HG03354 (cell line): Measurements from ENCODE around the gene UBXN10.
"Not testable (repeated sequence)": the region's sequence is repeated elsewhere in the genome, so short reads cannot be mapped to it uniquely, and the experiment has no call there.

Experiments used
- ATAC-seq: cut with Tn5 transposase; IDR thresholded peaks from one replicate; pipeline ENCODE4 v1.9.1; 2021; ENCODE audit warnings: mild to moderate bottlenecking; ENCODE audit not compliant: unreplicated experiment, poor library complexity, severe bottlenecking

UBXN10 gene

DNA sequence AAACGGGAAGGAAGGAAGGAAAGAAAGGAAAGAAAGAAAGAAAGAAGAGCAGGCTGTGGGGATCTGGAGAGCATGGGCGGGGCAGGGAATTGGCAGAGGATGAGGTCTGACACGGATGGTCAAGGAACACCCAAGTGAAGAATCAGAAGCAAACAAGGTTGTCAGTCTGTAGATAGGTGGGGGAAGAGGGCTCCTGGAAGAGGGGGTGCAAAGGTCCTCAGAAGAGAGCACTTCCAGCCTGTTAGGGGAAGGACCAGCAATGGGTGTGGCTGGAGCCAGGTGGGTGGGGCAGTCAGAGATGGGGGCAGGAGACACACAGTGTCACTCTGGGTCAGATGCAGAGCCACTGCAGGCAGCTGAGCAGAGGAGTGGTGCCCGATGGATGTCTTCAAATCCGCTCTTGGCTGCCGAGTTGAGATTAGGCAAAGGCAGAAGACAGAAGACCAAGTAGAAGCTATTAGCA is 11.5 kb downstream of the UBXN10 start:
- ATAC-seq = no peak

- no peak for ATAC-seq
These were observed 12.4 kb downstream of the UBXN10 start for GRCh38 chr1:20198296-20198695.

- no peak for ATAC-seq
These were observed 13.0 kb downstream of the UBXN10 start for GRCh38 chr1:20198918-20199317.

- no peak for ATAC-seq
These were observed 13.5 kb downstream of the UBXN10 start for GRCh38 chr1:20199403-20199802.

GRCh38 chr1:20199840-20200239 is 13.9 kb downstream of the UBXN10 start:
- ATAC-seq = no peak

GRCh38 chr1:20200966-20201365 is 15.1 kb downstream of the UBXN10 start:
- ATAC-seq = no peak

- ATAC-seq = no peak
These were observed 16.3 kb downstream of the UBXN10 start for GRCh38 chr1:20202166-20202565.

- no peak for ATAC-seq
These were observed 21.6 kb downstream of the UBXN10 start for GRCh38 chr1:20207546-20207945.

DNA sequence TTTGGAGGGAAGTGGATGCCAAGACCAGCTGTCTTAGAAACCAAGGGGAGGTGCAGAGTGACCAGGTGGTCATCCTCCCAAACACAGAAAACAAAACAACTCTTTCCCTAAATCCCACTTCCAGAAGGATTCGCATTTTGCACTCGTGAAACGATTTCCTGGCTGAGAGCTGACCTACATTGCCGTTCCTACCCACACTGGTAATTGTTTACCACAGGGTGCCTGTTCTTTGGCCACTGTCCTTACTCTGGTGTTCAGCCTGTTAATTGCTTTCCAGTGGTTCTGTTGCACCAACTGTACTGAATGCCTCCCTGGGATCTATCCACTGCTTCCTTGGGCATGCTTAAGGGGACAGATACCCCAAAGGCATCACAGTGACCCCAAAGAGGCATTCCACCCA is 23.6 kb downstream of the UBXN10 start:
- ATAC-seq = no peak

DNA sequence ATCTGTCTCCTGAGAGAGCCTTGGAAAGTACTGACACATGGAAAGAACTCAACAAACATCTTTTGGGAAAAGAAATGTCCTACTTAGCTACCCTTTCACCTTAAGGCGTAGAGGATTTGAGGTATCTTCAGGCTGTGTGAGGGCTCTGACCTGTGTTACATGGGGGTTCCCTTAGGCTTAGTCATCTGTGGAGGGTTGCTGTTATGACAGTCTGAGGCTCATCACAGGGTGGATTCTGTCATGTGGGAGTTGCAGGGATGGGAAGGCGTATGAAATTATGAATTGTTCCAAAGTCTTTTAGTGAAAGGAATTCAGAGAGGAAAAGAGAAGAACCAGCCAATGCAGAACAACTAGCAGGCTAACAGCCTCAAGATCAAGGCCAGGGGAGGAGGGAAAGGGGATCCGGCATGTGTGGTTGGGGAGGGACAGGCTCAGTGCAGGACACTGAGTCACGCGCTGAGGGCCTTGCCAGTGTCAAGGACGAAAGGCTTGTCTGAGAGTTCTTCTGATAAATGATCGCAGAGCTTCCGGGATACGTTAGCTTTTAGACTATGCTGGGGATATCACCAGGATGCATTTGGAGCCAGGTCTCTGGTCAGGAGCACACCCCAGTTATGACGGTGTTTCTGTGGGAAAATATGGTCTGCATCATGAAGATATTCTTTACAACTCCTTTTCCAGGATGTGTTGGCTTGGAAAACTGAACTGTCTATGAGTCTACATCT is 25.0 kb downstream of the UBXN10 start:
- no peak for ATAC-seq

DNA sequence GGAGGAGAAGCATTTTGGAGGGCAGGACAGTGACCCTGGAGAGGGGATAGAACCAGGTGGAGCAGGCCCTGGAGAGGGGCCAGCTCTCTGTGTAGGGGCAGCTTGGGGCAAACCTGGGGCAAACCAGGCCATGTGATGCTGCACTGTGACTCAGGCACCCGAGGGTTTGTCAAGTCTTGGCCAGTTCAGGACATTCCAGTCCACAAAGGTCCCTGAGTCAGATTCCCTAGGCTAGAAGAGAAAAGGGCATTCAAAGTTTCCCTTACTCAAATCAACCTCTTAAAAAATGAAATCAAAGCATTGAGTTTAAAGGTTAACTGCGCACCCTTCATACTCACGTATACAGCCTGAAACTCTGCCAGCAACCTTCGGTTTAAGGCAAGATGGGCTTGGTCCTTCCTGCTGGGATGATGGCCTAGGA is 25.6 kb downstream of the UBXN10 start:
- no peak for ATAC-seq

DNA sequence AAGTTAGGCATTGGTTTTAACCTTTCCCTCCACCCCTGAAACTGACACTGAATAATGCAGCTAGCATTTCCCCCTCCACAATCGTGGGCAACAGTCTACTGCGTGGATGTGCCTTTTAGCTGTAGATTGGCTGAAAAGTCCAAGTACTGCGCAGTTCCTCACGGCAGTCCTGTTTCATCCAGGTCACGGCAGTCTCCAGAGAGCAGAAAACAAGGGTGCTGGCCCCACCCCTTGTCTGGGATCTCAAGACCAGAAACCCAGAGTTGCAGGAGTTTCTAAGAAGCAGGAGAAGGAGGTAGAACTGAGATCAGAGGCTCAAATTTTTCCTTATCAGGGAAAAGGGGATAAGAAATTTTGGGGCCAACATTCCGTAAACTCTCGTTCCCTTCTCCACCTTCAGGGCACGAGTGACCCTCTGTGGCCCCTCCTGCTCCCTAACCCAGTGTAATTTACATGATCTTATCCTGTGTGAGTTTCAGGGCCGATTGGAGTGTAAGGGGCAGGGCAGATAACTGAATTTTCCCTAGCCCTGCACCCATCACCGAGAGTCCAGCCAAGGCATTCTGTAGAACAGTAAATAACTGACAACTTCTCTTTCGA is 26.3 kb downstream of the UBXN10 start:
- ATAC-seq = no peak

DNA sequence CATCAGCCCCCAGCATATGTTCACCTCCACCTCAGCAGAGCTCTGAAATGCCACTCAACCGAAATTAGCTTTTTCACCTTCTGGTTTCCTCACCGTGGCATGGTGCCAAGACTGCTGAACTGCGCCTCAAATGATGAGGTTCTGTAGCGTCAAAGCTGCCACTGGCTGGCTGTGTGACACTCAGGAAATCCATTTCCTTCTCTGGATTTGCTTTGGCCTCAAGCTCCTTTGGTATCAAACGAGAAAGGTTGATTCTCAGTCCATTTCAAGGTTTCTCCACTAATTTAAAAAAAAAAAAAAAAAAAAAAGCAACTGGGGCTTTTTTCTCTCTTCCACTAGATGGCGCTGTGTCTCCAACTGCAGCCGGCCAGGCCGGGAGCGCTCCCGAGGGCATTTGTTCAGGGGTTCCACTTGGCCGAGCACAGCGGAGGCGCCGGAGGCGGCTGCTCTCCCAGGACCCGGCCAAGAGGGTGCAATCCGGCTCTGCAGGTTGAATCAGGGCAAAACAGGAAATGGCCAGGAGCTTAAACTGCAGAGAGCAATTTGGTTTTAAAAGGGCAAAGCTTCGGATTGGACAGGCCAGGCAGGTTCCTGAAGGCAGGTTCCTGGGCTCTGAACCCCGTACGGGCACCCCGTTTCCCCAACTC is 26.9 kb downstream of the UBXN10 start:
- no peak for ATAC-seq

DNA sequence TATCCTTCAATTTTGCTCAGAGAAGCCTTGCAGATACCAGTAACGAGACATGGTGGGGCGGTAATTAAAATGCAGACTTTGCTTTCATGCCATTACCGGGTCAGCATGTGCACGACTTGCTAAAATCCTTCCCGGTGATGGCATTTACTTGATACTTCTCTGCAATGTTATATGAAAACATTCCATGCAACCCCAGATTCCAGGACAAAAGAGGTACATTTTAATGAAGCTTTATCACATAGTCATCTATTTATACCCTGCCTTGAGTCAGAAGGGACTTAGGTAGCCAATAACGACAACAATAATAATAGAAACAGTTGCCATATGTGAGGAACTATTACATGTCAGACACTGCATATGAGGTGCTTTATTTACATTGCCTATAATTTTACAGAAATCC is 29.8 kb downstream of the UBXN10 start:
- ATAC-seq = no peak

DNA sequence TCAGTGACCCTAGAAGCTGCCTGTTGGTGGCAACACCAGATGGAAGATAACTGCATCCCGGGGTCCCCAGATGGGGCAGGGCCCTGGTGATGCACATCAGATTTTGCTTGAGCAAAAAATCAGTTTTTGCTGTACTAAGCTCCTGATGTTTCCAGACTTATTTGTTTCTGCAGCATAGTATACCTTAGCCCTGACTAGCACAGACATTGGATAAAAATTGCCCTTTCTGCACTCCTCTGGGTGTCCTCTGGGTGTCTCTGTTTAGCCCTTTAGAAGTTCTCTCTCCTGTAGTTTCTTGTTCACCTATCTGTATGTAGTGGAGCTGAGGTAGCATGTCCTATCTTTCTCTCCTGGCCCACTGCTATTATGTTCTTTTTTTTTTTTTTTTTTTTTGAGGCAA is 30.7 kb downstream of the UBXN10 start:
- ATAC-seq = no peak

- ATAC-seq = not testable (repeated sequence)
These were observed 33.2 kb downstream of the UBXN10 start for GRCh38 chr1:20219053-20219452.

DNA sequence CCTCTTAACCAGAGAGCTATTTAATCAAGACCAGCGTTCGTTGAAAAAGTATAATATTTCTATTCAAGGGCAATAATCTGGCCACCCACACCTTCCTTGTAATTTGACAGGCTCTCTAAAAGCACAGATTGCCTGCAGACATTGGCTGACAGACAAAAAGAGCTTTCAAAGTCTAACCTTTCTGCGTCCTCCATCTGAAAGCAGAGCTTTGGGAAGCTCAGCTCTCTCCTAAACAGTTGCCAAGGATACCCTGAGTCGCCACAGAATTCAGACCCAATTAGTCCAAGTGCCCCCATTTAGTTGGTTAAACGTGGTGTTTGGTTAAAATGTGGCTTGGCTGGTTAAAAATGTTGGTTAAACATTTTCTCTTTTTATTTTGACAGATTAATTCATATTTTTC is 34.1 kb downstream of the UBXN10 start:
- ATAC-seq = no peak

DNA sequence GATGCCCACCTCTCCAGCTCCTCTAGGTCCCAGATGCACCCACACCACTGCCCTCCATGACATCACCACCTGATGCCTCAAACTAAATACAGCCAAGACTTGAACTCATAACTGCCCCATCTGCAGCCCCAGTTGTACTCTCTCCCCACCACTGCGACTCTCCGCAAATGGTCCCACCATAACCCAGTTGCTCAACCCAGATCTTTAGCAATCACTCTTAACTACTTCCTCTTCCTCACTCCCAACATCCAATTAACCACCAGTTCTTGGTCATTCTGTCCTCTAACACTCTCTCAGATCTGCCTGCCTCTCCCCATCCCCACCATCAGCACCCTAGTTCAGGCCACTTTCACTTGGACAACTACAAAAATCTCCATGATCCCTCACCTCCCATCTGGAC is 37.2 kb downstream of the UBXN10 start:
- ATAC-seq = no peak

DNA sequence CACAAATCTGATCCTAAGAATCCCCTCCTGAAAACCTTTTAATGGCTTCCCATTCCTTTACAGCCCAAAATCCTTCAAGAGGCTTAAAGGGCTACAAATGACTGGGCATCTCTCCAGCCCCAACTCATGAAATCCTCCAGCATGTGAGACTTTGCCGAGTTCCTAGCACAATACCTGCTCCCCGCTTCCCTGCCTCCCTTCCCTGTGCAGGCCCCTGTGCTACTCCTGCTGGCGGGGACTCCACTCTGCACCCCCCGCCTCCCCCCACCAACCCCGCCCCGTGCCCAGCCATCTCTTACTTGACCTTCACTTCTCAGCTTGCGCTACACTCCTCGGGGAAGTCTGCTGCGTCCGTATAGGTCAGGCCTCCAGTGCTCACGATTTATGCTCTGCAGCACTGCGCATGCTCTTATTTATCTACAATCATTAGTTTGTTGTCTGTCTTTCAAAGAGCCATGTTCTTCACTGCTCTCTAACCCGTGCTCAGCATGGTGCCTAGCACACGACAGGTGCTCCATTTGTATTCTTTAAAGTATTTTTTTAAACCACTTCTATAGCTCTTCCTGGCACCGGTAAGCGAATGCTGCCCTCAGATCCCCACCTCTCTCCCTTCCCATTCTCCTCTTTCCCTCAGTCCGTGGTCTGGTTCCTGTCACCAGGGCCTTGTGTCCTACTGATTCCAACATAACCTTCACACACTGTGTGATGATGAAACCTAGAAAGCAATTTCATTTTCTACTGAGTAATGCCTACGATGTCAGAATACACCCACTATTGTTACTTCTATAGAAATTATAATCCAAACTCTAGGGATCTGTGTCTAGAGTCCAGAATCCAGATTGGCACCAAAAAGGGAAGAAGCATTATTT is 37.9 kb downstream of the UBXN10 start:
- ATAC-seq = no peak

DNA sequence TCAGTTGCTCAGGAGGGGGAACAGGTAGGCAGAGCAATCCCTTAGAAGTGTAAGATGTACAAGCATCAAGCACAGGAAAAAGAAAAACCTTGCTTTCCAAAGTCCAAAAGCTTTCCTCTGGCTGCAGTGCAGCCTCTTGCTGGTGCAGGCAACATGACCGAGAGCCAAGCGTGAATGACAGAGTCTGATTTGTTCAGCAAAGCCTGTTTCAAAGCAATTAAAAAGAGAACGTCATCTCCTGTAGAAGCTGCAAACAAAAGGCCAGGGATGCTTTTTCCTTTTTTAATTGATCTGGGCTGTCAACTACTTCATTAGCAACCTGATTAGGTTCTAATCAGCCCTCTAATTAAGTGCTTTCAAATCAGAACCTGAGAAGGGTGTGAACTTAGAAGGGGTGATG is 38.6 kb downstream of the UBXN10 start:
- no peak for ATAC-seq
